GM12873 (cell line): ENCODE data around the gene NR2E1.

ENCODE experiments used
- TF ChIP-seq, protein P1 (sequence below): IDR thresholded peaks from 2 replicates; pipeline ENCODE4 v1.5.1; 2012; ENCODE audit warnings: low read depth, mild to moderate bottlenecking, moderate library complexity, low read length, control low read depth; ENCODE audit not compliant: insufficient read depth; ENCODE audit errors: missing control alignments

The NR2E1 gene

DNA sequence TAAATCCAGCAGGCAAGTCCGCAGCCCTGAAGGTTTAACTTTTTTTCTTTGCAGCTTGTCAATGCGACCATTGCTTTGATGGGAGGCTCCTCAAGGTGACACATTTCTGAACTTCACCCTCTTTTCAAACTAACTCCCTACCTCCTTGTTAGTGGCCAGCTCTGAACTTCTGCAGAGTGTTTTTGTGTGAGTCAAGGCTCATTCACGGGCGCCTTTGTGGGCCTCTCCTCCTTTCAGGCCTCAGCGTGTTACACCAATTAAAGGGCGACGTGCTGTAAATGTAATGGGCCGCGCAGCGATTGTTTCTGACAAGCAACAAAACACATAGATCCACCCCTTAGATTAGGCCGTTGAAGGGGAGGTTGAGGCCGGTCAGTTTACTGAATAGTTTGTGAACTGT lies 45.5 kb upstream of the NR2E1 start:
- TF ChIP-seq, protein P1, sequence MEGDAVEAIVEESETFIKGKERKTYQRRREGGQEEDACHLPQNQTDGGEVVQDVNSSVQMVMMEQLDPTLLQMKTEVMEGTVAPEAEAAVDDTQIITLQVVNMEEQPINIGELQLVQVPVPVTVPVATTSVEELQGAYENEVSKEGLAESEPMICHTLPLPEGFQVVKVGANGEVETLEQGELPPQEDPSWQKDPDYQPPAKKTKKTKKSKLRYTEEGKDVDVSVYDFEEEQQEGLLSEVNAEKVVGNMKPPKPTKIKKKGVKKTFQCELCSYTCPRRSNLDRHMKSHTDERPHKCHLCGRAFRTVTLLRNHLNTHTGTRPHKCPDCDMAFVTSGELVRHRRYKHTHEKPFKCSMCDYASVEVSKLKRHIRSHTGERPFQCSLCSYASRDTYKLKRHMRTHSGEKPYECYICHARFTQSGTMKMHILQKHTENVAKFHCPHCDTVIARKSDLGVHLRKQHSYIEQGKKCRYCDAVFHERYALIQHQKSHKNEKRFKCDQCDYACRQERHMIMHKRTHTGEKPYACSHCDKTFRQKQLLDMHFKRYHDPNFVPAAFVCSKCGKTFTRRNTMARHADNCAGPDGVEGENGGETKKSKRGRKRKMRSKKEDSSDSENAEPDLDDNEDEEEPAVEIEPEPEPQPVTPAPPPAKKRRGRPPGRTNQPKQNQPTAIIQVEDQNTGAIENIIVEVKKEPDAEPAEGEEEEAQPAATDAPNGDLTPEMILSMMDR, result no peak

DNA sequence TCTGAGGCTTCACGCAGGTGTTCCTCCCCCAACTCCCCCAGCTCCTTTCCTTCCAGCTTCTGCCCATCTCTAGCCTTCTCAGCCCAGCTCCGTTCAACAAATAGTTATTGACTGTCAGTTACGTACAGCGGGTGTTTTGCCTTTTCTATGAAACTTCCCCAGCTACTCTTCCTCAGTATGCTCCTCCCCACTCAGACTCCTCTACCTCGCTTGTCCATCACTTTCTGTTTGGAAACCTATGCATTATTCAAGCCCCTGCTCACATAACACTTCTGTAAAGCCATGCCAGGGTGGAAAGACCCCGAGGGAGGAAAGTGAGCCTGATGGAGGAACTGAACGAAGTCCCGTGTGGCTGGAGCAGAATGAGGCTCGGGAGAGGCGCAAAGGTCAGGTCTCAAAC lies 44.2 kb upstream of the NR2E1 start:
- TF ChIP-seq, protein P1, result no peak

DNA sequence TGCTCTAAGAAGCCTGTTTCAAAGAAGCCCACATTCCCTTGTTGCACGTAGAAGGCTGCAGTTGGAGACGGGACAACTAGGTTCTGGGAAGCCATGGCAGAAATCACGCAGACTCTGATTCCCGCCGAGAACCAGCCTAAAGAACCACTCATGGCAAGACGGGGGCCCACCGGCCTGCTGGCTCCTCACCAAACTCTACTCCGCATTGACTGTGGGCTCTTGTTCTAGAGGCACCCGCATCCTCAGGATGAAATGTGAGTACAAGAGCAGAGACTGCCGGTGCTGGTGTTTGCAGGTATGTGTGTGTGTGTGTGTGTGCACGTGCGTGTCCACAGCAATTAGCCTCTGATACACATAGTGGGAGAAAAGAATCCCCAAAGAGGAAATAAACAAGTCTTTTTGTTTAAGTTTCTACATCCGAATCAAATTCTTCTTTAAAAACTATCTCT lies 42.3 kb upstream of the NR2E1 start:
- TF ChIP-seq, protein P1, result no peak

DNA sequence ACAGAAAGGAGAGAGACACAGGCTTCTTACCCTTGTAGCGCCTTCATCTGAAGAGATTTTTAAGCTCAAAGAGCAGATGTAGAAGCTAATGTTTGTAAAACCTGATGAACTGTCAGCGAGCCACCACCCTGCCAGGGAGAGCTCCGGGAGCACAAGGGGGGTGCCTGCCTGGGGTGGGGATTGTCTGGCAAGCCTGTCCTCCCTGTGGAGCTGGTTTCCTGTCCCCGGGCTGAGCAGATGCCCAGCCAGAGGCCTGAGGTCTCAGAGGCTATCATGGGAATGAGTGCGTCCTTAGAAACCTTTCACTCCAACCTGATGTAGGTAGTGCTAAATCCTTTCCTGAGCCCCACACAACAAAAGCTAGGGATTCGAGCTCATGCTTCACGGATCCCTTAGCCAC lies 41.9 kb upstream of the NR2E1 start:
- TF ChIP-seq, protein P1, result no peak

- TF ChIP-seq, protein P1, result no peak
Observed at GRCh38 chr6:108127056-108127455, 38.8 kb upstream of the NR2E1 start.

- TF ChIP-seq, protein P1, result no peak
Observed at GRCh38 chr6:108127826-108128225, 38.0 kb upstream of the NR2E1 start.

- TF ChIP-seq, protein P1, result no peak
Observed at GRCh38 chr6:108130262-108130661, 35.6 kb upstream of the NR2E1 start.
